Measurements from ENCODE around the gene SIK3. TPM values are rescaled to one million over a fixed set of nuclear protein-coding genes. Genes with fewer than 3 reads are reported as not detected.

The SIK3 gene
- total and polyA plus RNA-seq, 8 donors, result 11.1 to 27.3 (median 24.0) TPM

- DNase-seq (no peak), FAIRE-seq (no peak), ATAC-seq (no peak)
- H3K4me3 ChIP-seq, result no peak overlapping the region
- H3K27ac ChIP-seq, result no peak overlapping the region
- TF ChIP-seq CTCF (IDR thresholded peaks at IDR 0.05), result no peak
- no peaks in the 10 kb centered on the region for H3K27me3 ChIP-seq
- H3K36me3 ChIP-seq, result no peaks in the 10 kb centered on the region
- no peaks in the 10 kb centered on the region for H3K9me3 ChIP-seq
- intact Hi-C loops (cut with DNase I), result no loop called here
- H3K4me1 ChIP-seq, result peaks cover 0 to 3% (median 0%) of the 10 kb centered on the region in 3 donors
- 64 to 92% methylated on average over 3 of the region's 3 CpGs for WGBS, 2 donors
Measured at GRCh38 chr11:117009905-117010605, 88.2 kb downstream of the SIK3 start.

DNA sequence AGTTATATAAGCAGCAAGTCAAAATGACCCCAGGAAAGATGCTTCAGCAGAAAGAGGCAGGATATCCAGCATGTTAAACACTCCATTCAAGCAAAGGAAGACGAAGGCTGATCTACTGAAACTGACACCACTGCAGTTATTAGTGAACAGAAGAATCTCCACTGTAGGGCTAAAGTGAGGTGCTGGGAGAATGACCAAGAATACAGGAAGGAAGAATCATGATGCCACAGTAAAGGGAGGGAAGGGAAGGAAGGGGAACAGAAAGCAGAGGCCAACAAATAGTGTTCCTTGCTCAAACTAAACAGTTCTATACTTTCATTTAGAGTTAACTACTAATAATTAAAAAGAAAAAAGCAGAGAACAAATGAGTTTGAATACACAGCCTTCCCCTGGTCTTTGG, 92.5 kb downstream of the SIK3 start:
- ATAC-seq, result peak in 2 of 4 donors; percentile 28 to 46
- Histone ChIP-seq H3K27me3 (no peaks in the 10 kb centered on the region), H3K9me3 (no peaks in the 10 kb centered on the region), H3K4me1 (peaks cover 0 to 3% (median 0%) of the 10 kb centered on the region in 3 donors), H3K27ac (no peak overlapping the region), H3K4me3 (no peak overlapping the region), H3K36me3 (no peaks in the 10 kb centered on the region)
- no peak for TF ChIP-seq CTCF (IDR thresholded peaks at IDR 0.05)
- FAIRE-seq, result no peak
- DNase-seq, result no peak
- intact Hi-C loops (cut with DNase I), result no loop called here
- WGBS, 2 donors, result 84 to 87% methylated on average over 1 of the region's 1 CpG

DNA sequence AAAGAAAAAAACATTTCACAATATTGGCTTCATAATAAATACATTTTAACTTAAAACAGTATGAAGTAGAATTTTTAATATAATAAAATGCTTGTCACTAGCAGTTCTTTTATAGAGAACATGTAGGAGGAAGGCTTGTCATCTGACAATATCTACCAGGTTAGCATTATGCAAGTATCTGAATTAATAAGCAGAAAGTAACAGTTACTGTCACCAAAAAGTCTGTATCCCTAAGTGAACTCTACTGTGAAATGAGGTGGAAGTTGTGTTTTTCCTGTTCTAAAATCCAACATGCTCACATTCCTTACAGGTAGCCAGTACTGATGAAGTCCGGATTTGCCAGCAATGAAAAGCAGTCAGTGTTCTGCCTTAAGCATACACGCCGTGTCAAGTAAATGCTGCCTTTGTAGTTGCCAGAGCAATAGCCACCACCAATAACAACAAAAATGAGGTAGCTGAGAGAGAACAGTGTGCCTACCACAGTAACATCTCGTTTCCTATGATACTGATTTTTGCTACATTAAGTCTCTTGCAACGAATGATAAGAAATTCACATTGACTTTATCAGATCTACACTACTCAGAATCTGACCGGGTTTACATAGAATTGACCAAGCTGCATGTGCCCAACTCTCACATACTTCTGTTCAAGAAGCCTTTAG, 95.5 kb downstream of the SIK3 start:
- no peak for DNase-seq
- ATAC-seq, result peak; percentile 42 to 80 (median 61)

GRCh38 chr11:117000014-117000737, 98.1 kb downstream of the SIK3 start:
- ATAC-seq, result peak in 1 of 4 donors; percentile 40

More for the DNA sequence above, 95.5 kb downstream of the SIK3 start:
- Histone ChIP-seq H3K27me3 (no peaks in the 10 kb centered on the region), H3K9me3 (no peaks in the 10 kb centered on the region), H3K4me3 (no peak overlapping the region), H3K36me3 (no peaks in the 10 kb centered on the region), H3K4me1 (peaks cover 0 to 7% (median 0%) of the 10 kb centered on the region in 3 donors), H3K27ac (no peak overlapping the region)
- intact Hi-C loops (cut with DNase I), result no loop called here
- TF ChIP-seq CTCF (IDR thresholded peaks at IDR 0.05), result no peak
- no peak for FAIRE-seq
- 39 to 40% methylated on average over 6 of the region's 6 CpGs for WGBS, 2 donors

More at GRCh38 chr11:117000014-117000737, 98.1 kb downstream of the SIK3 start:
- H3K4me3 ChIP-seq, result no peak overlapping the region
- peaks cover 0 to 4% (median 0%) of the 10 kb centered on the region in 3 donors for H3K4me1 ChIP-seq
- WGBS, 2 donors, result 42 to 53% methylated on average over 1 of the region's 1 CpG
- H3K27ac ChIP-seq, result no peak overlapping the region
- no peak for TF ChIP-seq CTCF (IDR thresholded peaks at IDR 0.05)
- intact Hi-C loops (cut with DNase I), result no loop called here
- no peaks in the 10 kb centered on the region for H3K27me3 ChIP-seq
- no peak for FAIRE-seq
- H3K9me3 ChIP-seq, result no peaks in the 10 kb centered on the region
- H3K36me3 ChIP-seq, result no peaks in the 10 kb centered on the region
- no peak for DNase-seq
